H1 (cell line): ENCODE data around the gene C6orf120. TPM values are rescaled to one million over a fixed set of nuclear protein-coding genes. Genes with fewer than 3 reads are reported as not detected.

Source experiments
- CTCF ChIA-PET: fragments of 300-600 bp; sonication (Branson Sonifier 250); formaldehyde crosslinking; loops from one replicate; lab custom pipeline; 2021; ENCODE audit not compliant: partially characterized antibody; lab: Charles Lee
- POLR2A ChIA-PET: fragments of 300-600 bp; sonication (Branson Sonifier 250); formaldehyde crosslinking; loops from one replicate; lab custom pipeline; 2021; ENCODE audit warnings: inconsistent platforms; ENCODE audit not compliant: partially characterized antibody; lab: Charles Lee
- DNase-seq, 2 experiments: peaks; one replicate each; pipeline versions ENCODE4 v3.0.0 to v3.0.0-alpha.2; 2010 to 2022; ENCODE audit warnings: low spot score in 2 of 2, low read depth in 1 of 2, mixed read lengths in 1 of 2
- FAIRE-seq: peaks from 2 replicates; lab custom pipeline; 2011; peaks lifted over from hg19 to GRCh38; lab: Jason Lieb, UNC
- H2AFZ ChIP-seq: 2 replicates; pipeline ENCODE4 v1.8.1; 2012; ENCODE audit warnings: low read length, inconsistent platforms
- H2AK5ac ChIP-seq: 2 replicates; pipeline ENCODE4 v1.6.1; 2013; ENCODE audit warnings: low read depth, low read length
- H2BK120ac ChIP-seq: replicated peaks from 2 replicates; pipeline ENCODE3; 2013; ENCODE audit warnings: low read depth, low read length, inconsistent platforms
- H2BK12ac ChIP-seq: 2 replicates; pipeline ENCODE4 v1.6.1; 2013; ENCODE audit warnings: low read depth, low read length
- H2BK15ac ChIP-seq: 2 replicates; pipeline ENCODE4 v1.6.1; 2013; ENCODE audit warnings: low read length
- H2BK20ac ChIP-seq: 2 replicates; pipeline ENCODE4 v1.6.1; 2013; ENCODE audit warnings: low read length
- H2BK5ac ChIP-seq: 2 replicates; pipeline ENCODE4 v1.6.1; 2013; ENCODE audit warnings: low read depth, low read length
- H3K14ac ChIP-seq: 2 replicates; pipeline ENCODE4 v1.6.1; 2013; ENCODE audit warnings: inconsistent platforms; ENCODE audit not compliant: insufficient read length
- H3K18ac ChIP-seq: 2 replicates; pipeline ENCODE4 v1.6.1; 2013; ENCODE audit warnings: low read length; ENCODE audit errors: extremely low read depth
- H3K23ac ChIP-seq: 2 replicates; pipeline ENCODE4 v1.6.1; 2013; ENCODE audit warnings: inconsistent platforms; ENCODE audit not compliant: insufficient read length
- H3K23me2 ChIP-seq: 2 replicates; pipeline ENCODE4 v1.6.1; 2013; ENCODE audit warnings: low read depth, low read length
- H3K27ac ChIP-seq: 2 replicates; pipeline ENCODE4 v1.6.1; 2011; ENCODE audit warnings: low read depth, low read length, inconsistent platforms
- H3K27me3 ChIP-seq, 4 experiments: replicated peaks in 1 of 4; 1 replicate in 1 of 4; 2 replicates in 3 of 4; pipeline versions ENCODE4 v1.6.1 to v1.8.1; 2011 to 2013; ENCODE audit warnings: low read length in 3 of 4, mild to moderate bottlenecking in 3 of 4, inconsistent platforms in 2 of 4, mixed read lengths in 2 of 4, moderate library complexity in 1 of 4; ENCODE audit not compliant: control insufficient read depth in 3 of 4, insufficient read depth in 3 of 4; ENCODE audit errors: extremely low read depth in 1 of 4
- H3K36me3 ChIP-seq, 4 experiments: 2 replicates each; pipeline versions ENCODE4 v1.6.1 to v1.8.1; 2011 to 2013; ENCODE audit warnings: mild to moderate bottlenecking in 4 of 4, low read length in 3 of 4, moderate library complexity in 2 of 4, control low read depth in 1 of 4, inconsistent platforms in 1 of 4; ENCODE audit not compliant: insufficient read depth in 4 of 4, control insufficient read depth in 2 of 4
- H3K4ac ChIP-seq: replicated peaks from 2 replicates; pipeline ENCODE3; 2013; ENCODE audit warnings: low read length, low read depth, mixed read lengths, inconsistent platforms; ENCODE audit not compliant: insufficient read length
- H3K4me1 ChIP-seq, 4 experiments: replicated peaks in 1 of 4; 1 replicate in 1 of 4; 2 replicates in 3 of 4; pipeline versions ENCODE4 v1.6.1 to v1.8.1; 2011 to 2013; ENCODE audit warnings: low read length in 3 of 4, inconsistent platforms in 2 of 4, mixed read lengths in 1 of 4; ENCODE audit not compliant: insufficient read depth in 4 of 4, control insufficient read depth in 3 of 4
- H3K4me2 ChIP-seq, 2 experiments: 2 replicates each; pipeline versions ENCODE4 v1.6.1 to v1.8.1; 2011 to 2013; ENCODE audit warnings: low read depth in 2 of 2, low read length in 2 of 2, control low read depth in 1 of 2, inconsistent platforms in 1 of 2, mild to moderate bottlenecking in 1 of 2; ENCODE audit not compliant: insufficient read depth in 1 of 2
- H3K4me3 ChIP-seq, 4 experiments: fragments of 200-600, 300-600 bp in 1 of 4; sonication (generic), shearing (Covaris generic), sonication (Bioruptor Twin) in 1 of 4; 2 replicates each; pipeline versions ENCODE4 v1.5.1 to v1.8.1; 2011 to 2016; ENCODE audit warnings: low read length in 4 of 4, low read depth in 3 of 4, control low read depth in 2 of 4, inconsistent platforms in 2 of 4, mild to moderate bottlenecking in 2 of 4, mixed read lengths in 1 of 4, moderate library complexity in 1 of 4; ENCODE audit not compliant: insufficient read depth in 2 of 4; ENCODE audit errors: extremely low read depth in 1 of 4
- H3K56ac ChIP-seq: replicated peaks from 2 replicates; pipeline ENCODE3; 2013; ENCODE audit warnings: low read depth, mild to moderate bottlenecking, mixed read lengths, low read length, inconsistent platforms; ENCODE audit not compliant: insufficient read length
- H3K79me1 ChIP-seq: 2 replicates; pipeline ENCODE4 v1.6.1; 2013; ENCODE audit warnings: low read depth, low read length, control low read depth
- H3K79me2 ChIP-seq, 2 experiments: 2 replicates each; pipeline versions ENCODE4 v1.6.1 to v1.8.1; 2012 to 2013; ENCODE audit warnings: low read length in 2 of 2, mild to moderate bottlenecking in 2 of 2, inconsistent platforms in 1 of 2; ENCODE audit not compliant: insufficient read depth in 2 of 2, control insufficient read depth in 1 of 2
- H3K9ac ChIP-seq, 4 experiments: replicated peaks in 1 of 4; 1 replicate in 1 of 4; 2 replicates in 3 of 4; pipeline versions ENCODE4 v1.6.1 to v1.8.1; 2011 to 2013; ENCODE audit warnings: low read depth in 3 of 4, low read length in 3 of 4, control low read depth in 2 of 4, mild to moderate bottlenecking in 2 of 4, moderate library complexity in 2 of 4, inconsistent platforms in 1 of 4; ENCODE audit errors: extremely low read depth in 1 of 4
- H3K9me3 ChIP-seq, 2 experiments: 2 replicates each; pipeline versions ENCODE4 v1.6.1 to v1.8.1; 2012 to 2013; ENCODE audit warnings: mild to moderate bottlenecking in 2 of 2, moderate library complexity in 2 of 2, control low read depth in 1 of 2, inconsistent platforms in 1 of 2, low read depth in 1 of 2, low read length in 1 of 2, mixed read lengths in 1 of 2; ENCODE audit not compliant: insufficient read depth in 2 of 2
- H4K20me1 ChIP-seq, 2 experiments: replicated peaks in 1 of 2; 2 replicates each; pipeline versions ENCODE3 to v1.8.1; 2011 to 2013; ENCODE audit warnings: inconsistent platforms in 2 of 2, low read length in 2 of 2, mild to moderate bottlenecking in 1 of 2; ENCODE audit not compliant: insufficient read depth in 2 of 2, control insufficient read depth in 1 of 2
- H4K5ac ChIP-seq: 2 replicates; pipeline ENCODE4 v1.6.1; 2013; ENCODE audit warnings: low read length, low read depth, mixed read lengths, inconsistent platforms; ENCODE audit not compliant: insufficient read length
- H4K8ac ChIP-seq: 2 replicates; pipeline ENCODE4 v1.8.0; 2013; ENCODE audit warnings: mild to moderate bottlenecking, moderate library complexity, low read length, inconsistent platforms; ENCODE audit not compliant: insufficient read depth; ENCODE audit errors: extremely low read depth
- H4K91ac ChIP-seq: replicated peaks from 2 replicates; pipeline ENCODE3; 2013; ENCODE audit warnings: low read length, mixed read lengths, inconsistent platforms; ENCODE audit not compliant: insufficient read length
- CBX5 ChIP-seq: fragments of 300-800, 300-1000 bp; sonication (generic); IDR thresholded peaks from 2 replicates; pipeline ENCODE4 v1.7.1; 2016; ENCODE audit warnings: antibody characterized with exemption, low read length, low read depth
- WGBS, 2 experiments: shearing (Covaris generic) in 1 of 2; methylation state at CpG; one replicate each; pipeline versions ENCODE4 v1.1.6 to v1.1.7; 2013 to 2015; ENCODE audit warnings: low lambda C conversion rate in 2 of 2, mixed read lengths in 2 of 2, inconsistent platforms in 1 of 2, low coverage in 1 of 2, missing lambda C conversion rate in 1 of 2; ENCODE audit not compliant: insufficient replicate concordance in 2 of 2, insufficient coverage in 1 of 2, insufficient read length in 1 of 2; ENCODE audit errors: extremely low coverage in 1 of 2, missing lambda C conversion rate in 1 of 2; 5-methylcytosine and 5-hydroxymethylcytosine counted together
- polyA plus RNA-seq, 7 experiments: library from polyadenylated mRNA; depleted of rRNA in 3 of 7; stranded (reverse) in 5 of 7; unstranded in 2 of 7; fragments of >200 nt in 5 of 7; fragments of 200-250 nt in 2 of 7; gene quantifications; 1 replicate in 5 of 7; 2 replicates in 1 of 7; 4 replicates in 1 of 7; pipeline versions ENCODE4 v1.2.1 to v1.2.3, GENCODE V29; 2011 to 2013; ENCODE audit warnings: missing spikeins in 2 of 7, mixed read lengths in 2 of 7
- total RNA-seq: library from RNA; stranded (reverse); fragmentation: NEBNext Ultra II Directional; extraction: Animal tissue kit (Norgen Biotek cat#: 25700); gene quantifications from 2 replicates; pipeline ENCODE4 v1.2.1, GENCODE V29; 2021

C6orf120 gene
- total and polyA plus RNA-seq, 2 of the 8 experiments (the other 6 are each of a cell fraction or from before 2014, with no cell fraction given), result 16.2 to 30.6 TPM

DNA sequence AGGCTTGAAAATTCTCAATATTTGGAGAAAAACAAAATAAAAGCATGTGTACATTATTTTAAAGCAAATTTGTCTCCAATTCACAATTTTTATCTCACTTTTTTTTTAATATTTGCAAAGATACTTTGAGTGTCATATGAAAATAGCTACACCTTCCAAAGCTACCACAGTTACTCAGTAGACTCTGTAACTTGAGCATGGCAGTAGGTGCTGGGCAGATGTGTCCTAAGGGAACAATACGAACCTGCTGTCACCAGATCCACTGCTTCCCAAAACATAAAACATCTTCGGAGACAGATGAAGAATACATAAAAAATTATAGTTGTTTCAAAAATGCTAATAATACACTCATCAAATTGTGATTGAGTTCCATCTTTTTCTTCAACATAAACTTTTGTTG is 10.7 kb upstream of the C6orf120 start:
- Histone ChIP-seq H3K27me3 (no peaks in the 10 kb centered on the region), H3K4me1 (no peaks in the 10 kb centered on the region), H3K23ac (no peak overlapping the region), H4K5ac (no peak overlapping the region), H4K91ac (no peak overlapping the region), H3K23me2 (no peaks in the 10 kb centered on the region), H3K79me1 (peaks cover 12% of the 10 kb centered on the region), H3K9ac (no peak overlapping the region), H3K27ac (no peak overlapping the region), H2BK20ac (no peak overlapping the region), H3K4me2 (no peak overlapping the region), H3K36me3 (peaks cover 0 to 36% (median 17%) of the 10 kb centered on the region in 4 experiments; a peak in 6 of 8 replicates), H3K18ac (no peak overlapping the region), H3K56ac (no peak overlapping the region), H3K14ac (no peak overlapping the region), H3K9me3 (no peaks in the 10 kb centered on the region; a peak in 1 of 4 replicates), H3K4me3 (no peak overlapping the region), H3K4ac (no peak overlapping the region), H2BK15ac (no peak overlapping the region), H4K8ac (no peak overlapping the region), H2BK5ac (no peak overlapping the region), H3K79me2 (peaks cover 3 to 69% of the 10 kb centered on the region in 2 experiments)
- ChIA-PET CTCF (no interaction called here), POLR2A (interaction anchor here (1.9 to 2.8 kb wide), 2 partner anchors 9 kb away, joined by 4 to 9 read pairs; no protein-coding TSS in a partner anchor)
- FAIRE-seq, result no peak
- WGBS, 2 experiments, result 94% methylated on average over 2 of the region's 2 CpGs; no CpG with 5 or more reads in 1 of the 2 experiments
- no peak for TF ChIP-seq CBX5
- TF ChIP-seq, all 59 proteins: peak for 0
- Histone ChIP-seq H2AFZ (no peak overlapping the region), H4K20me1 (peaks cover 2 to 4% of the 10 kb centered on the region in 2 experiments), H2BK120ac (no peak overlapping the region), H2AK5ac (no peak overlapping the region), H2BK12ac (no peak overlapping the region)
- no peak for DNase-seq
